GM23338 (cell line): ENCODE results near the gene HCRT. TPM values are rescaled to one million over a fixed set of nuclear protein-coding genes. Genes with fewer than 3 reads are reported as not detected.

Experiments
- ATAC-seq: fragments of 200-7000 bp; cut with Tn5 transposase; 3 replicates; pipeline ENCODE4 v1.9.1; 2020
- DNase-seq: peaks from one replicate; pipeline ENCODE4 v3.0.0-alpha.2; 2015; ENCODE audit warnings: low spot score
- H2AFZ ChIP-seq: fragments of 200-600 bp; sonication (generic); 2 replicates; pipeline ENCODE4 v1.8.0; 2016; ENCODE audit warnings: antibody characterized with exemption, mild to moderate bottlenecking, moderate library complexity
- H3F3A ChIP-seq: fragments of 200-600 bp; sonication (generic); replicated peaks from 2 replicates; pipeline ENCODE4 v1.8.0; 2017; ENCODE audit warnings: antibody characterized with exemption, mixed run types, low read depth
- H3K27ac ChIP-seq: fragments of 200-600 bp; sonication (generic); 2 replicates; pipeline ENCODE4 v1.6.1; 2016; ENCODE audit warnings: low read depth
- H3K27me3 ChIP-seq: fragments of 200-600 bp; sonication (generic); 2 replicates; pipeline ENCODE4 v1.8.0; 2016; ENCODE audit warnings: mild to moderate bottlenecking, mixed run types, moderate library complexity; ENCODE audit not compliant: insufficient read depth
- H3K36me3 ChIP-seq: fragments of 200-600 bp; sonication (generic); 2 replicates; pipeline ENCODE4 v1.8.0; 2016; ENCODE audit warnings: mild to moderate bottlenecking; ENCODE audit not compliant: insufficient read depth
- H3K4me1 ChIP-seq: fragments of 200-600 bp; sonication (generic); 2 replicates; pipeline ENCODE4 v1.8.0; 2016; ENCODE audit warnings: mild to moderate bottlenecking, moderate library complexity; ENCODE audit not compliant: insufficient read depth
- H3K4me2 ChIP-seq: fragments of 200-600 bp; sonication (generic); 2 replicates; pipeline ENCODE4 v1.7.1; 2017; ENCODE audit warnings: mixed run types
- H3K4me3 ChIP-seq: fragments of 200-600 bp; sonication (generic); 2 replicates; pipeline ENCODE4 v1.6.1; 2016; ENCODE audit warnings: mixed run types
- H3K79me2 ChIP-seq: fragments of 200-600 bp; sonication (generic); replicated peaks from 2 replicates; pipeline ENCODE4 v1.8.0; 2017; ENCODE audit warnings: mild to moderate bottlenecking; ENCODE audit not compliant: insufficient read depth
- H3K9me2 ChIP-seq: fragments of 200-600 bp; sonication (generic); 2 replicates; pipeline ENCODE4 v1.8.0; 2017; ENCODE audit not compliant: insufficient read depth
- H4K20me1 ChIP-seq: fragments of 200-600 bp; sonication (generic); replicated peaks from 2 replicates; pipeline ENCODE4 v1.8.0; 2017; ENCODE audit warnings: mild to moderate bottlenecking; ENCODE audit not compliant: insufficient read depth
- H3K27ac Mint-ChIP-seq: 2 replicates; pipeline ENCODE4 v1.8.0; 2020; ENCODE audit warnings: inconsistent platforms, mild to moderate bottlenecking, moderate library complexity, mixed read lengths
- H3K27me3 Mint-ChIP-seq: 3 replicates; pipeline ENCODE4 v1.8.0; 2022; ENCODE audit warnings: low read depth, mild to moderate bottlenecking, moderate library complexity, mixed read lengths, inconsistent platforms; ENCODE audit not compliant: insufficient read depth, poor library complexity
- H3K36me3 Mint-ChIP-seq: 3 replicates; pipeline ENCODE4 v1.8.0; 2021; ENCODE audit warnings: low read depth, mild to moderate bottlenecking, inconsistent platforms, moderate library complexity, mixed read lengths
- H3K4me1 Mint-ChIP-seq: 3 replicates; pipeline ENCODE4 v1.8.0; 2020; ENCODE audit warnings: mild to moderate bottlenecking, inconsistent platforms, mixed read lengths
- H3K4me3 Mint-ChIP-seq: 3 replicates; pipeline ENCODE4 v1.8.0; 2021; ENCODE audit warnings: moderate library complexity, mild to moderate bottlenecking, inconsistent platforms, mixed read lengths
- H3K9me3 Mint-ChIP-seq: 3 replicates; pipeline ENCODE4 v1.8.0; 2020; ENCODE audit warnings: moderate library complexity, mild to moderate bottlenecking, inconsistent platforms, mixed read lengths
- CREB1 ChIP-seq: fragments of 250-450 bp; sonication (Bioruptor Pico); IDR thresholded peaks from 2 replicates; pipeline ENCODE4 v1.5.0; 2020; ENCODE audit warnings: low read depth, mild to moderate bottlenecking, moderate library complexity
- ETS1 ChIP-seq: IDR thresholded peaks from 2 replicates; pipeline ENCODE4 v1.6.1; 2016; ENCODE audit warnings: antibody characterized with exemption
- EZH2 ChIP-seq: fragments of 200-600 bp; sonication (generic); IDR thresholded peaks from one replicate; pipeline ENCODE4 v1.8.0; 2017; ENCODE audit warnings: antibody characterized with exemption, mild to moderate bottlenecking, low read depth; ENCODE audit not compliant: unreplicated experiment
- JUNB ChIP-seq: IDR thresholded peaks from one replicate; pipeline ENCODE4 v1.6.1; 2016; ENCODE audit warnings: antibody characterized with exemption; ENCODE audit not compliant: unreplicated experiment
- POLR2AphosphoS5 ChIP-seq: IDR thresholded peaks from 2 replicates; pipeline ENCODE4 v1.6.1; 2016; ENCODE audit warnings: antibody characterized with exemption, low read depth
- STAT1 ChIP-seq: IDR thresholded peaks from one replicate; pipeline ENCODE4 v1.6.1; 2016; ENCODE audit warnings: antibody characterized with exemption; ENCODE audit not compliant: unreplicated experiment
- ZNF114 ChIP-seq: fragments of 250-450 bp; sonication (Bioruptor Pico); IDR thresholded peaks from 2 replicates; pipeline ENCODE4 v1.5.0; 2020; ENCODE audit warnings: mild to moderate bottlenecking, moderate library complexity
- ZNF331 ChIP-seq: fragments of 250-450 bp; sonication (Bioruptor Pico); IDR thresholded peaks from 2 replicates; pipeline ENCODE4 v1.5.0; 2020; ENCODE audit warnings: low read depth, mild to moderate bottlenecking, moderate library complexity
- ZNF462 ChIP-seq: fragments of 250-450 bp; sonication (Bioruptor Pico); IDR thresholded peaks from 2 replicates; pipeline ENCODE4 v1.5.0; 2020; ENCODE audit warnings: mild to moderate bottlenecking, moderate library complexity
- polyA plus RNA-seq: library from polyadenylated mRNA; unstranded; fragments of >200 nt; fragmentation: Nextera tagmentation; extraction: Ambion mirVana; gene quantifications from 2 replicates; pipeline ENCODE4 v1.2.1, GENCODE V29; 2016
- total RNA-seq: library from RNA; depleted of rRNA; stranded (reverse); fragments of >200 nt; shearing (Covaris generic); gene quantifications from 2 replicates; pipeline ENCODE4 v1.2.3, GENCODE V29; 2014

Gene HCRT
- total and polyA plus RNA-seq, 2 experiments from 2014 or later: not detected

GRCh38 chr17:42179335-42179734 is 5.9 kb downstream of the HCRT start (continued):
- no peak for TF ChIP-seq ZNF462 (CRISPR knock-in tag)

- Histone ChIP-seq H4K20me1 (peaks cover 4% of the 10 kb centered on the region; the same call in 1 of the 2 replicates), H3F3A (peaks cover 10% of the 10 kb centered on the region), H3K27me3 (peaks cover 29% of the 10 kb centered on the region), H3K36me3 (no peaks in the 10 kb centered on the region), H3K4me1 (peaks cover 3% of the 10 kb centered on the region; the same call in 1 of the 2 replicates), H2AFZ (no peak overlapping the region), H3K4me3 (no peak overlapping the region), H3K79me2 (no peaks in the 10 kb centered on the region), H3K9me2 (no peaks in the 10 kb centered on the region), H3K4me2 (no peak overlapping the region), H3K27ac (no peak overlapping the region)
- H3K27me3 Mint-ChIP-seq: peaks cover 40% of the 10 kb centered on the region
- H3K9me3 Mint-ChIP-seq: no peaks in the 10 kb centered on the region; the same call in 2 of the 3 replicates
- ATAC-seq (no peak), DNase-seq (peak; percentile 20)
- no peak overlapping the region for H3K4me3 Mint-ChIP-seq
- no peak overlapping the region for H3K27ac Mint-ChIP-seq
- no peaks in the 10 kb centered on the region for H3K36me3 Mint-ChIP-seq
- H3K4me1 Mint-ChIP-seq: peaks cover 18% of the 10 kb centered on the region
- TF ChIP-seq JUNB (no peak), ETS1 (no peak), ZNF331 (CRISPR knock-in tag) (no peak), CREB1 (CRISPR knock-in tag) (no peak), POLR2AphosphoS5 (no peak), ZNF114 (CRISPR knock-in tag) (no peak), ZNF462 (CRISPR knock-in tag) (no peak), STAT1 (no peak), EZH2 (no peak)
Measured at GRCh38 chr17:42178817-42179216, 6.4 kb downstream of the HCRT start.
